ENCODE results near the gene CNNM1.

- no peak for TF ChIP-seq TAF1 (IDR thresholded peaks at IDR 0.05; ENCODE audit: borderline replicate concordance, insufficient read depth, low read length)
- TF ChIP-seq, protein P1, sequence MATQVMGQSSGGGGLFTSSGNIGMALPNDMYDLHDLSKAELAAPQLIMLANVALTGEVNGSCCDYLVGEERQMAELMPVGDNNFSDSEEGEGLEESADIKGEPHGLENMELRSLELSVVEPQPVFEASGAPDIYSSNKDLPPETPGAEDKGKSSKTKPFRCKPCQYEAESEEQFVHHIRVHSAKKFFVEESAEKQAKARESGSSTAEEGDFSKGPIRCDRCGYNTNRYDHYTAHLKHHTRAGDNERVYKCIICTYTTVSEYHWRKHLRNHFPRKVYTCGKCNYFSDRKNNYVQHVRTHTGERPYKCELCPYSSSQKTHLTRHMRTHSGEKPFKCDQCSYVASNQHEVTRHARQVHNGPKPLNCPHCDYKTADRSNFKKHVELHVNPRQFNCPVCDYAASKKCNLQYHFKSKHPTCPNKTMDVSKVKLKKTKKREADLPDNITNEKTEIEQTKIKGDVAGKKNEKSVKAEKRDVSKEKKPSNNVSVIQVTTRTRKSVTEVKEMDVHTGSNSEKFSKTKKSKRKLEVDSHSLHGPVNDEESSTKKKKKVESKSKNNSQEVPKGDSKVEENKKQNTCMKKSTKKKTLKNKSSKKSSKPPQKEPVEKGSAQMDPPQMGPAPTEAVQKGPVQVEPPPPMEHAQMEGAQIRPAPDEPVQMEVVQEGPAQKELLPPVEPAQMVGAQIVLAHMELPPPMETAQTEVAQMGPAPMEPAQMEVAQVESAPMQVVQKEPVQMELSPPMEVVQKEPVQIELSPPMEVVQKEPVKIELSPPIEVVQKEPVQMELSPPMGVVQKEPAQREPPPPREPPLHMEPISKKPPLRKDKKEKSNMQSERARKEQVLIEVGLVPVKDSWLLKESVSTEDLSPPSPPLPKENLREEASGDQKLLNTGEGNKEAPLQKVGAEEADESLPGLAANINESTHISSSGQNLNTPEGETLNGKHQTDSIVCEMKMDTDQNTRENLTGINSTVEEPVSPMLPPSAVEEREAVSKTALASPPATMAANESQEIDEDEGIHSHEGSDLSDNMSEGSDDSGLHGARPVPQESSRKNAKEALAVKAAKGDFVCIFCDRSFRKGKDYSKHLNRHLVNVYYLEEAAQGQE (IDR thresholded peaks at IDR 0.05; ENCODE audit: insufficient read depth in 1 of 2, low read depth in 2 of 2, low read length in 2 of 2), result no peak
Measured at GRCh38 chr10:99340650-99341049, 11.5 kb downstream of the CNNM1 start.

Measured in PFSK-1 (cell line).